DMS 273 treated with DMSO at 0.1 percent for 48 hours (cell line): Measurements from ENCODE around the gene TEAD1.

ENCODE experiments used
- DNase-seq: peaks from one replicate; lab custom pipeline; 2025; lab: John Stamatoyannopoulos, UW

TEAD1 gene

DNA sequence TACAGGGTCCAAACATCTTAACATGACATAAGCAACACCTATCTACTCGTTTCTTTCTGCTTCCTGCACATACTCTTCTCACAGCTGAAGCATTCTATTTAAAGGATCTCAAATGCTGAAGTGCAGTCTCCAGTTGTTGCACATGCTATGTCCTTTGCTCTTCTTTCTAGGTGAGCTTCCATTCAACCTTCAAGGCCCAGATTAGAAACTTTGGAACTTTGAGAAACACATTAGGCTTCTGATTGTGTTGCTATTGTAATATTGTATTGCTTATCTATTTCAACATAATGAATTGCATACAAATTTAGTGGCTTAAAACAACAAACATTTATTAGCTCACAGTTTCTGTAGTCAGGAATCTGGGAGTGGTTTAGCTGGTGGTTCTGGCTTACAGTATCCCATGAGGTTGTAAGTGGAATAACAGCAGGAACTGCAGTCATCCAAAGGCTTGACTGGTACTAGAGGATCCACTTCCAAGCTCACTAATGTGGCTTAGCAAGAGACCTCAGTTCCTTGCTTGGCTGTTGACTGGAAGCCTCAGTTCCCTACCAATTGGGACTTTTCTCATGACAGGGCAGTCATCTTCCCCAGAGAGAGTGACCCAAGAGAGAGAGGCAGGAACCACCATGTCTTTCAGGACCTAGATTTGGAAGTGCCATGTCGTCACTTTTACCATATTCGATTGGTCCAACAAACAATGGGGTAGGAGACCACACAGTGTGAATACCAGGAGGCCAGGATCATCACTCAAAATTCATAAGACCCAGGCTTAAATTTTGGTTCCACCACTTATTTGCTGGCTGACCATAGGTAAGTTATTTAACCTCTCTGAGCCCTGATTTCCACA is 307.7 kb downstream of the TEAD1 start:
- DNase-seq: no peak

DNA sequence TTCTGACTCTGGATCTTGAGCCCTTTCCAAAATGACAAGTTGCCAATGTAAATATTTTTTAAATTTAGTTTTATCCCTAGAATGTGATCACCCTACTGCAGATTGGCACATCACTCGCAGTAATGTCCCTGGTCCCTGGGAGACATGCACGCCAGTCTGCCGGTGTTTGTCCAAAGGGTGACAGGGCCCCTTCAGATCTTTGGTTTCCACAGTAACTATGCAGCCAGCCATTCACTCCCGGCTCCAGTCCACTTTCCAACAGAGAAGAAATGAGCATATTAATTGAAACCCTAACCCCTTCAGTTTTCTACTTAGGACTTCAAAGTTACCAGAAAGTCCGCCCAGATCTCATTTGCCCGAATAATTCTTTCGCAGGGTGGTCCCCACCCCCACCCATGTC is 309.1 kb downstream of the TEAD1 start:
- no peak for DNase-seq

DNA sequence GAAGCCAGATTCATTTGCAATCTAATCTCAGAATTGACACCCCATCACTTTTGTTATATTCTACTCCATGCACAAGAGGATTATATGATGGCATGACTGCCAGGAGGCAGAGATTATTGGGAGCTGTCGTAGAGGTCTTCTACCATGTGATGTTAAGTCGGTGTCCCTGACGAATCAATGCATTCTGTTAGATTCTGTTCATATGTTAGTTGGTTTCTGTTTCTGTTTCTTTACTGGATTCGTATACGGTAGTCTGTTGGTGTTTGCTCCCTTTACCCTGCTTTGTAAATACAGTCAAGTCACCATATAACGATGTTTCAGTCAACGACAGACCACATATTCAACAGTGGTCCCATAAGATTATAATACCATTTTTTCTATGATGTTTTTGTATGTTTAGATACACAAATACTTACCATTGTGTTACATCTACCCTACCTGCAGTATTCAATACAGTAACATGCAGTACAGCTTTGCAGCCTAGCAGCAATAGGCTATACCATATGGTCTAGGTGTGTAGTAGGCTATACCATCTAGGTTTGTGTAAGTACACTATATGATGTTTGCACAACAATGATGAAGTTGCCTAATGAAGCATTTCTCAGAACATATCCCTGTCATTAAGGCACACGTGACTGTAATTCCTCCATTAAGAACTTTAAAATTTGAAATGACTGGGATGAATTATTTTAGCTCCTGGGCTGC is 312.1 kb downstream of the TEAD1 start:
- no peak for DNase-seq

DNA sequence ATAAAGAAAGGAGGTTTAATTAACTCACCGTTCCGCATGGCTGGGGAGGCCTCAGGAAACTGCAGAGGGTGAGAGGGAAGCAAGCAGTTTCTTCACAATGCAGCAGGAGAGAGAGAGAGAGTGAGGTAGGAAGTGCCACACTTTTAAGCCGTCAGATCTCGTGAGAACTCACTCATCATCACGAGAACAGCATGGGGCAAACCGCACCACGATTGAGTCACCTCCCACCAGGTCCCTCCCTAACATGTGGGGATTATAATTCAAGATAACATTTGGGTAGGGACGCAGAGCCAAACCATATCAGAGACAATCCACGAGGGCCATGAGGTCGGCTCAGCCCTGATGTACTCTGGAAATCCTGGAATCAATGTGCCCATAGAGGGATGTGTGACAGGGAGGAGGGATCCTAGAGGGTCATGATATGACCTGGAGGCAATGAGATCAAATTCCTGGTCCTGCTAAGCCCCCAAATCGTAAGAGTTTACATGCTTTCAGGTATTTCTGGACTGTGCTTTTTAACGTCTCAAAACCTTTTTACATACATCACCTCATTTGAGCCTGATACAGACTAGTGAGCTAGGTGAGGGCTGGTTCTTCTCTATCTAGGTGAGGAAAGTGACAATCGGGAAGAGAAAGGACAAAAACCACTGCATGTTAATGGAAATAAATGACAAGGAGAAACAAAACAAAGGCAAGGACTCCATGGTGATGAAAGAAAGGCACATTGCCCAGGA is 315.4 kb downstream of the TEAD1 start:
- no peak for DNase-seq

DNA sequence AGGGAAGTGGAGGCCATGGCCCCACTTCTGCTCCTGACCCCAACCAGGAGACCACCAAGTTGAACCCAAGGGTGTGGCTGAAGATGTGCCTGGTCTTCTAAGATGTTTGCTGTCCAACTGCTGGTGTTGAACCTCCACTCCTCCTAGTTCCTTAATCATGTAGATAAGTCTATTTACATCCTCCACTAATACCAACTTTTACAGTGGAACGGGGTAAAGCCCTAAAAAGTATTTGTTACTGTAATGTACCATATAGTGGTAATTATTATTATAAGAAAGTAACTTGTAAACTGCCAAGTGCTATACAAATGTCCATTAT is 315.9 kb downstream of the TEAD1 start:
- no peak for DNase-seq

DNA sequence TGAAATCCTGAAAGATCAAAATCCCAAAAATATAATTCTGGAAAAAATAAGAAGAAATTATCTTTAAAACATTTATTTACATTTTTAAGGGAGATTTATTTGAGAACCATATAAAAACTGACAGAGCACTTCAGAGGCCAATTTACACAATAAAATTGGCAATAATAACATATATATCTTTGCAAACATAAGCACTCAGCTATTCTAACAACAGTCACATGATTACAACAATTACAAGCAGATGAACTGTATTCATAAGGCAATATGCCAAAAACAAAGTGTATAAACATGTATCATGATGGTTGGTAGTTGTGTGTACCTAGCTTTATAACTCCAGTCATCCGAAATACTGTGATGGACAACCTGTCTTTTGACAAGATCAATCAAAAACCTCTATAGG is 317.2 kb downstream of the TEAD1 start:
- no peak for DNase-seq

DNA sequence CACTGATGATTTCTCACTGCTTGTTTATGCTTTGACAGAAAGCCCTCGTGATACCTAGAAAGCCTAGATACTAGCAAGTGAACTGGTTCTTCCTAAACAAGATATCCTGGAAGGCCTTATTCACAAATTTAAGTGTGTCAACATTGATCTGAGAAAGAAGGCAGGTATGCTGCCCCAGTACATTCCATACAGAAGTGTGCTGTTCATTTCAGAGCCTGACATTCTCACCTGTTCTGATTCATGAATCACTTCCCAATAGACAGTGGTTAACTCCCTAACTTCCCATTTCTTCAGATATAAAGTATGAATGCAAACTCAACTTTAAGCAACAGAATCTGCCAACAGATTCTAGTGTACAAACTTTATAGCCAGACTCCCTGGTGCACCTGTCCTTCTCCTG is 319.4 kb downstream of the TEAD1 start:
- DNase-seq: no peak
